Fibroblast of villous mesenchyme (primary cell): ENCODE measurements around the gene EOGT. TPM values are rescaled to one million over a fixed set of nuclear protein-coding genes. Genes with fewer than 3 reads are reported as not detected.

Experiments used
- DNase-seq: peaks from one replicate; pipeline ENCODE4 v3.0.0-alpha.2; 2010; ENCODE audit warnings: low read depth
- H3K4me3 ChIP-seq: 2 replicates; pipeline ENCODE4 v1.5.1; 2011; ENCODE audit warnings: low read depth, mild to moderate bottlenecking, low read length
- CTCF ChIP-seq: IDR thresholded peaks from 2 replicates; pipeline ENCODE4 v1.5.1; 2012; ENCODE audit warnings: low read depth, mild to moderate bottlenecking, low read length; ENCODE audit not compliant: insufficient read depth
- total RNA-seq: library from RNA; depleted of rRNA; stranded (reverse); fragments of >200 nt; gene quantifications from 2 replicates; pipeline ENCODE4 v1.2.3, GENCODE V29; 2012

The EOGT gene
- total RNA-seq, 1 donor, result 68.2 TPM

- DNase-seq, result no peak
- H3K4me3 ChIP-seq, result no peak overlapping the region
- TF ChIP-seq CTCF, result no peak
These were observed 2.3 kb downstream of the EOGT start for GRCh38 chr3:69011096-69011730.

- no peak overlapping the region for H3K4me3 ChIP-seq
- TF ChIP-seq CTCF, result no peak
These were observed 3.7 kb downstream of the EOGT start for GRCh38 chr3:69009559-69010410.

DNA sequence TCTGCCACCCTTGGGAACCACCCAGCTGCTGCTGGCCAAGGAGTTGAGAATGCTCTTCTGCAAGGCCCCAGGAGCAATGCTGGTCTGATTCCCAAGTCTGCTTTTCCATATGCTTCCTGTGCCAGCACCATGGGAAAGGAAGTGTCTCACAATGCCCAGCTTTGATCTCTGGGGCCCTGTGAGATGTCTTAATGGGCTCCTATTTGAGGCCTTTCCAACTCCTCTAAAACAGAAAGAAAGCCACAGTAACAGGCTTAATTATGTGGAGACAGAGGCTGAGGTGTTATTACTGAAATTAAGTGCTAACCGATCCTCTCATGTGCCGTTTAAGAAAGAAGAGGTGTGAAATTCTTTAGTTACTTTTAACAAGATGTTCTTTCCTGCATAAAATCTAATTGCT lies 4.5 kb downstream of the EOGT start:
- no peak overlapping the region for H3K4me3 ChIP-seq
- no peak for TF ChIP-seq CTCF
- DNase-seq, result no peak

More at GRCh38 chr3:69009559-69010410, 3.7 kb downstream of the EOGT start:
- peak; percentile 41 for DNase-seq

GRCh38 chr3:69005791-69006482 lies 7.5 kb downstream of the EOGT start:
- H3K4me3 ChIP-seq, result no peak overlapping the region
- no peak for TF ChIP-seq CTCF
- no peak for DNase-seq

- no peak for TF ChIP-seq CTCF
- H3K4me3 ChIP-seq, result no peak overlapping the region
- no peak for DNase-seq
These were observed 8.3 kb downstream of the EOGT start for GRCh38 chr3:69005071-69005790.

DNA sequence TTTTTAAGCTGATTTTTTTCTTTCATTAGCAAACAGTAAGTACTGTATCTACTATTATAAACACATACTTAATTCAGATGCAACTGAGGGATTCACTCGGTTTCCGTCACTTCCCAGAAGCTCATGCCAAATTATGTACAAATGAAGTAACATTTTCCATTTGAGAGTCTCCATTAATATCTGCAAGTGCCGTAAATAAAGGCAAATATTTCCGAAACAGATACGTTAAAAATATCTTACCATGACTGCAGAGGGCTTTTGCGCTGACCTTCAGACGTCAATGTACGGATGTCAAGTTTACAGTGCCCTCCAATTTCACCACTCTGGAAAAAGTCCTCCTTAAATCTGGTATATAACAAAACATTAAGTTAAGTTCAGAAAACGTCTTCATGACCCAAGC lies 9.3 kb downstream of the EOGT start:
- DNase-seq, result no peak
- H3K4me3 ChIP-seq, result no peak overlapping the region
- TF ChIP-seq CTCF, result no peak
